Mesenchymal stem cell (in vitro differentiated cells and primary cell): ENCODE measurements around the gene UNC13D.

Source experiments
- DNase-seq: peaks from one replicate; pipeline ENCODE4 v3.0.0-alpha.2; 2013
- H2AFZ ChIP-seq: one replicate; pipeline ENCODE4 v1.6.1; 2013; ENCODE audit warnings: low read depth, mild to moderate bottlenecking, control low read depth, inconsistent platforms, low read length, moderate library complexity
- H2AK5ac ChIP-seq: 2 replicates; pipeline ENCODE4 v1.6.1; 2013; ENCODE audit warnings: low read length, moderate library complexity, mild to moderate bottlenecking, inconsistent platforms; ENCODE audit not compliant: severe bottlenecking
- H2BK120ac ChIP-seq: one replicate; pipeline ENCODE4 v1.6.1; 2013; ENCODE audit warnings: low read depth, mild to moderate bottlenecking, inconsistent platforms, low read length, moderate library complexity
- H2BK12ac ChIP-seq, 2 experiments: one replicate each; pipeline ENCODE4 v1.6.1; 2013; ENCODE audit warnings: inconsistent platforms in 2 of 2, low read length in 2 of 2, mild to moderate bottlenecking in 2 of 2, moderate library complexity in 2 of 2, control low read depth in 1 of 2
- H2BK15ac ChIP-seq: one replicate; pipeline ENCODE4 v1.6.1; 2013; ENCODE audit warnings: mild to moderate bottlenecking, low read depth, inconsistent platforms; ENCODE audit not compliant: poor library complexity, severe bottlenecking
- H2BK5ac ChIP-seq: 2 replicates; pipeline ENCODE4 v1.6.1; 2013; ENCODE audit warnings: low read depth, mild to moderate bottlenecking, low read length, control low read depth, inconsistent platforms; ENCODE audit not compliant: poor library complexity, severe bottlenecking
- H3K14ac ChIP-seq, 2 experiments: one replicate each; pipeline ENCODE4 v1.6.1; 2013; ENCODE audit warnings: inconsistent platforms in 2 of 2, low read length in 2 of 2, control low read depth in 1 of 2, mild to moderate bottlenecking in 1 of 2, moderate library complexity in 1 of 2
- H3K18ac ChIP-seq, 2 experiments: one replicate each; pipeline ENCODE4 v1.6.1; 2013; ENCODE audit warnings: inconsistent platforms in 2 of 2, low read length in 2 of 2, control low read depth in 1 of 2, low read depth in 1 of 2, mild to moderate bottlenecking in 1 of 2
- H3K23ac ChIP-seq, 2 experiments: one replicate each; pipeline ENCODE4 v1.6.1; 2013; ENCODE audit warnings: inconsistent platforms in 2 of 2, low read length in 2 of 2, mild to moderate bottlenecking in 2 of 2, moderate library complexity in 2 of 2, control low read depth in 1 of 2
- H3K27ac ChIP-seq: 2 replicates; pipeline ENCODE4 v1.5.1; 2013; ENCODE audit warnings: mild to moderate bottlenecking, moderate library complexity, low read length, control low read depth, inconsistent platforms; ENCODE audit not compliant: poor library complexity, severe bottlenecking
- H3K27me3 ChIP-seq, 2 experiments: 2 replicates each; pipeline versions ENCODE4 v1.6.1 to v1.7.0; 2013; ENCODE audit warnings: low read length in 2 of 2, mild to moderate bottlenecking in 2 of 2, moderate library complexity in 2 of 2, control low read depth in 1 of 2, inconsistent platforms in 1 of 2; ENCODE audit not compliant: control insufficient read depth in 1 of 2, insufficient read depth in 1 of 2
- H3K36me3 ChIP-seq, 2 experiments: 2 replicates each; pipeline versions ENCODE4 v1.6.1 to v1.7.0; 2013; ENCODE audit warnings: low read length in 2 of 2, control low read depth in 1 of 2, inconsistent platforms in 1 of 2, low read depth in 1 of 2, mild to moderate bottlenecking in 1 of 2; ENCODE audit not compliant: insufficient read depth in 2 of 2, control insufficient read depth in 1 of 2
- H3K4ac ChIP-seq, 2 experiments: one replicate each; pipeline ENCODE4 v1.6.1; 2013; ENCODE audit warnings: inconsistent platforms in 2 of 2, low read length in 2 of 2, mild to moderate bottlenecking in 2 of 2, moderate library complexity in 2 of 2, control low read depth in 1 of 2, low read depth in 1 of 2
- H3K4me1 ChIP-seq: 2 replicates; pipeline ENCODE4 v1.6.1; 2013; ENCODE audit warnings: low read depth, low read length, control low read depth; ENCODE audit not compliant: control insufficient read depth, insufficient read depth
- H3K4me2 ChIP-seq: 2 replicates; pipeline ENCODE4 v1.6.1; 2013; ENCODE audit warnings: low read length, mild to moderate bottlenecking, inconsistent platforms; ENCODE audit not compliant: poor library complexity, severe bottlenecking
- H3K4me3 ChIP-seq, 2 experiments: 2 replicates each; pipeline versions ENCODE4 v1.5.1 to v1.7.0; 2013; ENCODE audit warnings: low read length in 2 of 2, mild to moderate bottlenecking in 2 of 2, control low read depth in 1 of 2, low read depth in 1 of 2; ENCODE audit not compliant: insufficient read depth in 1 of 2
- H3K79me1 ChIP-seq: replicated peaks from 2 replicates; pipeline ENCODE4 v1.6.1; 2013; ENCODE audit warnings: mild to moderate bottlenecking, control low read depth, low read length, inconsistent platforms; ENCODE audit not compliant: poor library complexity, severe bottlenecking
- H3K9ac ChIP-seq: 2 replicates; pipeline ENCODE4 v1.7.0; 2013; ENCODE audit warnings: mild to moderate bottlenecking, low read length, moderate library complexity
- H3K9me3 ChIP-seq: 2 replicates; pipeline ENCODE4 v1.7.0; 2013; ENCODE audit warnings: mild to moderate bottlenecking, low read length; ENCODE audit not compliant: control insufficient read depth
- H4K8ac ChIP-seq: one replicate; pipeline ENCODE4 v1.6.1; 2013; ENCODE audit warnings: inconsistent platforms, mild to moderate bottlenecking, low read length, moderate library complexity
- H4K91ac ChIP-seq: one replicate; pipeline ENCODE4 v1.6.1; 2013; ENCODE audit warnings: mild to moderate bottlenecking, low read length, inconsistent platforms
- WGBS: methylation state at CpG from one replicate; pipeline ENCODE4 v1.1.7; 2013; ENCODE audit warnings: mixed read lengths; 5-methylcytosine and 5-hydroxymethylcytosine counted together

The UNC13D gene

DNA sequence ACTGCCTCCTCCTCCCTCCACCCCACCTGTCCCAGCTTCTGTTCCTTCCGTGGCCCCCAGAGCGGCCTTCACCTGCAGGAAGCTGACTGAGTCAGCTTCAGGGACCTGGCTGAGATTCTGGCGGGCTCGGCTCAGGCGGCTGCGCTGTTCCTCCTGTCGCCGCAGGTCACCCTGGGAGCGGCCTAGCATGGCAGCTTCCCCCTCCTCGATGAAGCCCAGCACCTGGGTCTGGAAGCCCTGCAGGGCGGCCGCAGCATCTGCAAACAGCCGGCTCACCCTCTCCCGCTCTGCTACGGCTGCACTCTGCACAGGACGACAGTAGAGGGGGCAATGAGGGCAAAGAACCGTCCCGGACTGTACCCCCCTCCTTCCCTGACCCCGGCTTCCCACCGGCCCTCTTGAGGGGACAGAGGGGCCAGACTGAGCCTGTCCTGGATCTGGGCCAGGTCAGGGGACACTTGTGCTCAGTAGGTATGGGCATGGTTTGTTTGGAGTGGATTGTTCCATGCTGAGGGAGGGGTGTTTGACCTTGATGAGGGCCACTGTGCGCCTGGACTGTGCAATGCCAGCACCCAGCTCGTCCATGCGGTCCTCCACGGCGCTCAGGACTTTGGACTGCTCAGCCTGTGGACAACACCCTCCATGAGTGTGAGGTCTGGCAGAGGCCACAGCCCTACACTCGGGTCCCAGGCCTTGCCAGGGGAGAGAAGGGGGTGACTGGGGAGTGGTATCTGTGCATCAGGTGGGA, 32.2 kb upstream of the UNC13D start:
- Histone ChIP-seq H2BK5ac (no peak overlapping the region), H2AK5ac (peak overlapping the region; percentile 63), H2AFZ (no peak overlapping the region), H3K23ac (peak overlapping the region in 1 of 2 experiments; percentile 6), H3K18ac (peak overlapping the region; percentile 92 to 94), H4K8ac (peak overlapping the region; percentile 74), H2BK12ac (peak overlapping the region; percentile 88 to 96), H3K36me3 (peaks cover 23 to 25% of the 10 kb centered on the region in 2 experiments), H3K9me3 (no peaks in the 10 kb centered on the region), H3K27ac (peak overlapping the region; percentile 61), H2BK15ac (peak overlapping the region; percentile 26), H3K79me1 (peaks cover 10% of the 10 kb centered on the region), H3K9ac (peak overlapping the region; percentile 98), H3K4ac (peak overlapping the region; percentile 92 to 95), H3K4me3 (peak overlapping the region in 1 of 2 experiments; percentile 92), H2BK120ac (peak overlapping the region; percentile 42), H3K14ac (peak overlapping the region in 1 of 2 experiments; percentile 93), H3K4me2 (peak overlapping the region; percentile 36), H3K4me1 (peaks cover 51% of the 10 kb centered on the region), H3K27me3 (peaks cover 0 to 1% of the 10 kb centered on the region in 2 experiments), H4K91ac (peak overlapping the region; percentile 95)
- peak; percentile 18 for DNase-seq
- WGBS: 62% methylated on average over 26 of the region's 26 CpGs

DNA sequence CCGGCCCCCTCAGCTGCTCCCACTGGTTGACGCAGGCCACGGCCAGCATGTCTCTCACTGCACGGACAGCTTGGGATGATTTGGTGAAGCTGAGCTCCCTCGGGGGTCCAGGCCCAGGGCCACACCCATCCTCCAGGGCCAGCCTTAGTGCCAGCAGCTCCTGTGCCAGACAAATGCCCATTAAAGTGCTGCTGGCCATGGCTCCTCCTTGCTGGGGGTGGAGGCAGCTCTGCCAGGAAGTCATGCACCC, 31.7 kb upstream of the UNC13D start:
- Histone ChIP-seq H4K8ac (no peak overlapping the region), H2AK5ac (peak overlapping the region; percentile 27), H3K27me3 (no peaks in the 10 kb centered on the region), H4K91ac (peak overlapping the region; percentile 20), H2BK120ac (no peak overlapping the region), H2BK15ac (no peak overlapping the region), H3K4me1 (peaks cover 52% of the 10 kb centered on the region), H3K4me2 (peak overlapping the region; percentile 8), H2BK5ac (no peak overlapping the region), H3K18ac (peak overlapping the region; percentile 92 to 94), H3K9ac (peak overlapping the region; percentile 98), H3K23ac (no peak overlapping the region), H2BK12ac (peak overlapping the region; percentile 20 to 96), H3K79me1 (peaks cover 10% of the 10 kb centered on the region), H3K14ac (peak overlapping the region in 1 of 2 experiments; percentile 76), H3K4me3 (peak overlapping the region in 1 of 2 experiments; percentile 92), H3K9me3 (no peaks in the 10 kb centered on the region), H3K27ac (no peak overlapping the region), H3K4ac (peak overlapping the region in 1 of 2 experiments; percentile 95), H3K36me3 (peaks cover 23 to 25% of the 10 kb centered on the region in 2 experiments), H2AFZ (no peak overlapping the region)
- DNase-seq: no peak
- 95% methylated on average over 5 of the region's 5 CpGs for WGBS

DNA sequence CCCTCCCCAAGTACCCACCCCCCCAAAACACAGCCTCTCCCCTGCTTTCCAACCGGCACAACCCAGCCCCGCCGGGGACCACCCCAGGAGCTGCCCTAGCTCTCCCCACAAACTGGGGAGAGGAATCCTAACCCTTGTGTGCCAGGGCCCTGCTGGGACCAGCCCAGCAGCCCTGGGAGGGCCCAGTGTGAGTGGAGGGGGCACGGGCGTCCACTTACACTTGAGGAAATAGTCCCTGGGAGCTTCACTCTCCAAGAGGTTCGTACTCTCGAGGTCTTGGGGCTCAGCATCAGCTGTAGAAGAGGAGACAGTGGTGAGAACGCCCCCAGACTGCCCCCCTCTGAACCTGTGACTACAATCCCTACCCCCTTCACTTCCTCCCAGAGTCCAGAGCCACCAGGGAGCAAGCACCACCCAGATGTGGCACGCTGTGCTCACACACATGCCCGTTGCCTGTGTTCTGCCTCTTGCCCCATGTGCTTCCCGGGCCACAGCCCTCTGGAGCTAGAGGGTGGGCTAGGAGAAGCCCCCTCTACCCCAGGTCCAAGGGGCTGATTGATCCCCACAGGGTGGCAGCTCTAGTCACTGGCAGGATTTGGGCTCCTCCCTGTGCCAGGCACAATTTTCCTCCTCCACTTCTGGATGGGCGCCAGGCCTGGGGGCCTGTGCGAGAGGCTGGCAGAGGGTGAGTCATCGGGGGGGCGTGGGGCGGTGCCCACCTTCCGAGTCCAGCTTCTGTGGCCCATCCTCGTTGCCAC, 31.2 kb upstream of the UNC13D start:
- Histone ChIP-seq H3K4me3 (peak overlapping the region in 1 of 2 experiments; percentile 92), H3K79me1 (peaks cover 10% of the 10 kb centered on the region), H2BK5ac (no peak overlapping the region), H4K8ac (no peak overlapping the region), H3K23ac (no peak overlapping the region), H2AFZ (no peak overlapping the region), H3K4ac (peak overlapping the region in 1 of 2 experiments; percentile 95), H3K27me3 (no peaks in the 10 kb centered on the region), H3K36me3 (peaks cover 23 to 25% of the 10 kb centered on the region in 2 experiments), H2BK12ac (peak overlapping the region in 1 of 2 experiments; percentile 96), H2BK120ac (no peak overlapping the region), H3K9ac (peak overlapping the region; percentile 98), H3K18ac (peak overlapping the region; percentile 92 to 94), H3K9me3 (no peaks in the 10 kb centered on the region), H3K4me1 (peaks cover 54% of the 10 kb centered on the region), H2AK5ac (peak overlapping the region; percentile 43), H2BK15ac (no peak overlapping the region), H3K14ac (peak overlapping the region in 1 of 2 experiments; percentile 76), H3K4me2 (no peak overlapping the region), H4K91ac (peak overlapping the region; percentile 44), H3K27ac (no peak overlapping the region)
- 88% methylated on average over 17 of the region's 18 CpGs for WGBS
- DNase-seq: no peak
